Hepatic stellate cell (primary cell): ENCODE data around the gene NAA35.

Experiments
- DNase-seq: peaks from one replicate; pipeline ENCODE4 v3.0.0; 2011; ENCODE audit warnings: low spot score

Gene NAA35

DNA sequence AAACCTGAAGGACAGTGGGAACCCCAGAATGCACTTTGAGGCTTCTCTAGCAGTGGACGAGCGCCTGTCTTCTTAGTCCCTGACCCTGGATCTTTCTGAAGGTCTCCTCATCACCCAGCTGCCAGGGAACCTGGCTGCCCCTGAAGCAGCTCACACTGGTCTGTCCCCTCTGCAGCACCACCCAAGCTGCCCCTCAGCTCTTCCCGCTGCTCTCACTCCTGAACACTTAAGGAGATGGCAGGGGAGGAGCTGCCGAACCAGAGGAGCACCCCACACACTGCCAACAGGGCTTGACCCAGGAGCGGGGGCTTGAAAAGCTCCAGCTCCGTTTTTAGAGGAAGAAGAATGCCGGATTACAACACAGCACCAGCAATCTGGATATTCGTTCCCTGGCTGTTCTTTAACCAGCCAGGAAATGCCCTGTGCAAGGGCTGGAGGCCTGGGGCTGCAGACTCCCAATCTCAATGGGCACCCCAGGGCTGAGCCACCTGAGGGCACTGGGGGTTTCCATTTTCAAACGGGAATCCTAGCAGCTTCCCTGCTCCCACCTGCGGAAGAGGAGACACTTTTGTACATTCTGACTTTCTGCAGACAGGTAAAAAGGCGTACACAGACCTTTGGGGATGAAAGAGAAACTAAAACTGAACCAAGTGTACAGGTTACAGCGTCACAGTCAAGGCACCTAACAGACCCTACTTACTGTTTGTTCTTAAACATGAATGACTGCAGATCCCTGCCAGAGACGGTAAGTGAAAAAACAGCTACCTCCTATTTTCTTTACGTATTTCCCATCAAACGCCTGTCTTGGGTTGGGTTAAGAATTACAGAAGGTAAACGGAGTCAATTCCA is 122.1 kb downstream of the NAA35 start:
- no peak for DNase-seq

DNA sequence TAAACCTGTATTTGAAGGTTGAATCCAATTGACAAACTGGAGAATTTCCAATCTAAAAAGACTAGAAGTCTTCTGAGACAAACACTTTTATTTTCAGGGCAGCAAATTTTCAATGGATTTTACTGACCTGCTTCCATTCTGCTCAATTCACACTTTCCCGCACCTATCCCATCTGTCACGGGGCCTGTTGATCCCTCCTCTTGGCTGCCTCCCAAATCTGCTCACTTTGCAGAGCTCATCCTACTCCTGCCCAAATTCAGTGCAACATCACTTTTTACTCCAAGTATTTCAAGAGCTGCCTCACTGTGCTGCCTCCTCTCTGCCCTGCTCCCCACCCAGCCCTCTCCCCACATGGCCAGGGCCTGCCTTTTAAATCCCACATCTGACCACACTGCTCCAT is 123.3 kb downstream of the NAA35 start:
- DNase-seq, result no peak

DNA sequence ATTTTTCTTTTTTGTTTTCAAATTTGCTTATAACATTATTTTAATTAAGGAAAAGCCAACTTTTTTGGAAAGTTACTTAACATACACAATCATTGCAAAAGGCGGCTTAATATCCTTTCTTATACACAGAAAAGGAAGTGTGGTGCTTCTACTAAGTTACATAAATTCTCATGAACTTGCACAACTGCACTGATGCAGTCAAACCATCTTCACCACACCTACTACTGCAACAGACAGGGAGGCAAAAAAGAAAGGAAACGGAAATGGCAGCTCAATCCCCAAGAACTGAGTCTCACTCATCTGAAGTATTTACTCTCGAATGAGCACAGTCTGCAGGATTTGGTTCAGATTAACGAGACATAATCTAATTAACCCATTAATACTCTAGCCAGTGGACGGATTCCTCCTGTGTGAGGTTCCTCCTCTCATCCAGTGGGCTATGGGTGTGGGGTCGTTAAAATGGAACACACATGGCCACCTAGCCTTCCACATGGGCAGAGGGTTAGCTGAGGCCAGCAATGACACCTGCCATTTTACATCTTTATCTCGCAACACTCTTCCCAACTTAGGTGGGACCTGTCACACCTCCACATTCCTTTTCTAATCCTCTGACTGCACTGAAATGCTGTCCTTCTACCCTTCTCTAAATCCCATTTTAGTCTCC is 128.4 kb downstream of the NAA35 start:
- no peak for DNase-seq
